NAMALWA (cell line): ENCODE results near the gene PTP4A2.
"Not testable (repeated sequence)": the region's sequence is repeated elsewhere in the genome, so short reads cannot be mapped to it uniquely, and the experiment has no call there.

Experiments
- DNase-seq: peaks from one replicate; pipeline ENCODE4 v3.0.0-alpha.2; 2015; ENCODE audit warnings: low spot score

PTP4A2 gene

DNA sequence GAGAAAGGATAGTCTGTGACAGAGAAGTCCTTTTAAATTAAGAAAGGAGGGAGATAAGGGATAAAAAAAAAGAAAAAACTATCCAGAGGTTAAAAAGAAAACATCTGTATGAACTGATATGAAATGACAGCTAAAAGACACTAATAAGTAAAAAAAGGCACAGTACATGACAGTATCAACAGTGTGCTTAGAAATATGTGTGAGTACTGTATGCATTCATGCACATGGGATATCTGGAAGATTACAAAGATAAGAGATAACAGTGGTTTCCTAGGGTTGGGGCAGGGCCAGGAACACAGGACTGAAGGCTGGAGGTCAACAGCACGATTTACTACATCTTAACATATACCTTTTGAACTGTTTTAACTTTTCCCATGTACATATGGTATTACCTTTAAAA is 13.3 kb downstream of the PTP4A2 start:
- no peak for DNase-seq

- no peak for DNase-seq
These were observed 14.2 kb downstream of the PTP4A2 start for GRCh38 chr1:31923901-31924535.

DNA sequence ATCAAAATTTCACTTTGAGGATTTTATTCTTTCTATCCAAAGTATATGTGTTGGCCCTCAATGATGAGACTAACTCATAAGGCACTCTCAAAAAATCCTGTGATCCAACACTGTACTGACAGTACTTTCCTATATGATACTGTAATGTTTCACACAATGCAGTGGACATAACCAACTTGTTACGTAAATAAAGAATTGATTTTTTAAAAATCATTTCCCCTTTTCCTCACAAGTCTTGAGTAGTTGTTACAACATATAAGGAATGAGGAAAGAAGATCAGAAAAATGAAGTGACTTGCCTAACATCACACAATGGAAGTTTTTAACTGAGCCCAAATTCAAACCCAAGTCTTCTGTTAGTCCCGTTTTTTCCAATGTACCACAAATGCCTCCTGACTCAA is 17.2 kb downstream of the PTP4A2 start:
- DNase-seq = no peak

- DNase-seq = no peak
These were observed 18.6 kb downstream of the PTP4A2 start for GRCh38 chr1:31919591-31919990.

GRCh38 chr1:31915438-31915837 is 22.7 kb downstream of the PTP4A2 start:
- no peak for DNase-seq

DNA sequence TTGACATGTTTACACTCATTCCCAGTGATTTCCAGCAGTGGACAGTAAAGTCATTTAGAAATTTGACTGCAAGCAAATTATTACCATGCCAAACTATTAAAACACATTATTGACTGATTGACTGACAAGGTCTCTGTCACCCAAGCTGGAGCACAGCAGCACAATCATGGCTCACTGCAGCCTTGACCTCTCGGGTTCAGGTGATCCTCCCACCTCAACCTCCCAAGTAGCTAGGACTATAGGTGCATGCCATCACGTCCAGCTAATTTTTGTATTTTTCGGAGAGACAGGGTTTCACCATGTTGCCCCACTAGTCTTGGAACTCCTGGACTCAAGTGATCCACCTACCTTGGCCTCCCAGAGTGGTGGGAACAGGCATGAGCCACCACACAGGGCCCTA is 24.2 kb downstream of the PTP4A2 start:
- DNase-seq = no peak

- DNase-seq = no peak
These were observed 25.3 kb downstream of the PTP4A2 start for GRCh38 chr1:31912839-31913239.

DNA sequence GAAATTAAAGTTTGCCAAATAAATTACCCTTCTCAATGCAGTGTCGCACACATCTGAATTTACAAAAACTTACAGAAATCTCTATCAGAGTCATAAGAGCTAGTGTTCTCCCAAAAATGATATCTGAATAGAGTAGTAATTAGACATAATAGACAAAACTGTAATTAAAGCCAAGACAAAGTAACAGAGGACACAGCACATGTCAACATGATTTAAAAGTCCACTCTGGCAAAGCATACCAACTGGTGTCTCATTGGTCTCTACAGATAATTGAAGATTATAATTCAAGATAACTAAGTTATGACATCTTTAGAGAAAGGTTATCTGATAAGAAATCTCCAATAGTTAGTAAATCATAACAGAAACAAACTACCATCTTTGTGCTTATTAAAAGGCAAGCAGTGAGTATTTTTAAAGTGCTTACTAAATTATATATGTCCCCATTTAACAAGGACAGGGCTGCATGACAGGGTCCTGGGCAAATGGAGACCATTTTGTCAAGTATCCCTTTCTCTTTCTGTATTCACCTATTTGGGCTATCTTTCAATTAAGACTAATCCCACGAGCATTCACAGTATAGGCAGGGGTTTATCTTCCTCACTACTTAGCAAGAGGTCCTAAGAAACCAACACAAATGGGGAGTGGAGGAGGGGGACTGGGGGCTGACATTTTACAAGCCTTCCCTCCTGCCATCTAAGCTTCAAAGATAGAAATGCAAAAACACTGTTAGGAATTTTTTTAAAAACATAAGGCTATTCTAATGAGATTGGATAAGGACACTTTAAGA is 26.0 kb downstream of the PTP4A2 start:
- DNase-seq = no peak

- DNase-seq = no peak
These were observed 27.2 kb downstream of the PTP4A2 start for GRCh38 chr1:31910933-31911332.

DNA sequence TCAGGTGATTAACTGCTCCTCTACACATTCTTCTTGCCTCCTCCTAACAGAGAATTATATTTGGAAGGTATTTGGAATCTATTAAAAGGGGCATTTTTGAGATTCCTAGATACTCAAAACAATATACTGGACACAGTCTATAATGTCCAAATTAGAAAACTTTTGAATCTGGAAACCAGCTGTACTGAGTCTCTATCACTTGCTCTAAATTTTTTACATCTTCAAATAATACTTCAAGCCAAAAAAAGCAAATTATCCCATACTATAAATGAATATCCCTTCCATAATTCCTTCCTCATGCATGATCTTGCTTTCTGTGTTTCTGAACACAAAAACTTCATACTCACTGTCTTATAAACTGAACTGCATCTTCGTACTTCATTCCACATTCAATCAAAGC is 28.5 kb downstream of the PTP4A2 start:
- no peak for DNase-seq

- DNase-seq = no peak
These were observed 31.6 kb downstream of the PTP4A2 start for GRCh38 chr1:31906557-31906956.

GRCh38 chr1:31905681-31906080 is 32.5 kb downstream of the PTP4A2 start:
- no peak for DNase-seq

DNA sequence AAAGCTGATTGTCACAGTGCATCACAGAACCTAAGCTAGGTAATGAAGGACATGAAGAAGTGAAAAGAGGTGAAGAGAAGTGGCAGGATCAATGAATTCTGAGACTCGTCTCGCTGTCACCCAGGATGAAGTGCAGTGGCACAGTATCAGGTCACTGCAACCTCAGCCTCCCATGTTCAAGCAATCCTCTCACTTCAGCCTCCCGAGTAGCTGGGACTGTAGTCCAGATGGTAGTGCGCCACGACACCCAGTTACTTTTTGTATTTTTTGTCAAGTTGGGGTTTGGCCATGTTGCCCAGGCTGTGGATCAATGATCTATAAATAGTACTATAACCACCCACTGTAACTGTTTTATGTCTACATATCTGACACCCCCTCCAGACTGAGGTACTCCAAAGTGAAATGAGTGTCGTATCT is 33.1 kb downstream of the PTP4A2 start:
- no peak for DNase-seq

- peak; percentile 23 for DNase-seq
These were observed 33.7 kb downstream of the PTP4A2 start for GRCh38 chr1:31904339-31905092.

- DNase-seq = peak; percentile 45
These were observed 35.7 kb downstream of the PTP4A2 start for GRCh38 chr1:31902510-31902860.

DNA sequence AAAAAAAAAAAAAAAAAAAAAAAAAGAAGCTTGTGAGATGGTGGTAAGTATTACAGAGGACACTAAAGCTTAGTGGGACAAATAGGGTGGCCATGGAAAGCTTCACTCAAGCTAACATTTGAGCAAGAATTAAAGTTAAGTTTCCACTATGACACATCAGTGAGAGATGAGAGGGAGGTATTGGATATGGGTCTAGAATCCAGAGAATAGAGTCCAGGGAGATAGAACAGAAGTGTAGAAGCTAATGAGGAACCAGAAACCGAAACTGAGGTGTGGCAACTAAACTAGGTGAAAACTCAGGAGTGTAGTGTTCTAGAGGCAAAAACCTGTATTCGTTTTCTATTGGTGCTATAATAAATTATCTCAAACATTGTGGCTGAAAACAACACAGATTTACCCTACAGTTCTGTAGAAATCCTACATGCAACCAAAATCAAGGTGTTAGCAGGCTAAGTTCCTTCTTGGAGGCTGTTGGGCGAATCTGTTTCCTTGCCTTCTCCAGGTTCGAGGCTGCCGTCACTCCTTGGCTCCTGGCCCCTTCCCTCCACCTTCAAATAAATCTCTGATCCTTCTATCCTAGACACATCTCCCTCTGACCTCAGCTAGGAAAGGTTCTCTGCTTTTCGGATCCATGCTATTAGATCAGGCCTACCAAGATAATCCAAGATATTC is 36.2 kb downstream of the PTP4A2 start:
- DNase-seq = peak; percentile 61

GRCh38 chr1:31900790-31901189 is 37.4 kb downstream of the PTP4A2 start:
- DNase-seq = no peak

- DNase-seq = no peak
These were observed 40.6 kb downstream of the PTP4A2 start for GRCh38 chr1:31897526-31898100.

- DNase-seq = not testable (repeated sequence)
These were observed 42.5 kb downstream of the PTP4A2 start for GRCh38 chr1:31895474-31896198.

DNA sequence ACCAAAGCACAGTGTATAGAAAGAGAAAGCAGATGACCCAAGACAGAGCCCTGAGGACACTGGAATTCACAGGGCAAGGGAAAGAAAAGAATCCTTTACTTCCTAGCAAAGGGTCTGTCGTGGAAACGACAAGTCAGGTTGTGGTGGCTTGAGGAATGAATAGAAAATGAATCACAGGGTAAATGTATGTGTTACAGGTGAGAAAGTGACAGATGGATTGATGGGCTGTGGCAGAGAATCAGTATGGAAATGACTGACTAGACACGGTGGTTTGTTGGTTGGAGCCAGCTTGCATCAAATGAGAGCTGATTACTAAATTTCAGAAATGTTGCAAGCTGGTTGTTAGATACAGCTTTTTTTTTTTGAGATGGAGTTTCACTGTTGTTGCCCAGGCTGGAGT is 46.9 kb downstream of the PTP4A2 start:
- DNase-seq = no peak

DNA sequence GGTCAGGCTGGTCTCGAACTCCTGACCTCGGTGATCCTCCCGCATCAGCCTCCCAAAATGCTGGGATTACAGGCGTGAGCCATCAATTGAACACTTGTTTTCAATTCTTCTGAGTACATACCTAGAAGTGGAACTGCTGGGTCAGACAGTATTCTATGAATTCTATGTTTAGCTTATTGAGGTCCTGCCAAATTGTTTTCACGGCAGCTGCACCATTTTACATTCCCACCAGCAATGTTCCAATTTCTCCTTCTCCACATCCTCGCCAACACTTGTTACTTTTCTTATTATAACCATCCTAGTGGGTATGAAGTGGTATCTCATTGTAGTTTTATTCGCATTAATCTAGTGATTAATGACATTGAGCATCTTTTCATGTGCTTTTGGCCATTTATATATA is 49.9 kb downstream of the PTP4A2 start:
- no peak for DNase-seq

DNA sequence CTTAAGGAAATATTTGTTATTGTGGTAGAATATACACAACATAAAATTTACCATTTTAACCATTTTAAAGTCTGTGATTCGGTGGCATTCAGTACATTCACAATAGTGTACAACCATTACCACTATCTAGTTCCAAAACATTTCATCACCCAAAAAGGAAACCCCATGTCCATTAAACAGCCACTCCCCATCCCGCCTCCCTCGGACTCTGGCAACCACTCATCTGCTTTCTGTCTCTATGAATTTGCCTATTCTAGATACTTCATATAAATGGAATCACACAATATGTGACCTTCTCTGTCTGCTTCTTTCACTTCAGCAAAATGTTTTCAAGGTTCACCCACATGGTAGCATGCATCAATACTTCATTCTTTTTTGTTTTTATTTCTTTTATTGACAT is 51.3 kb downstream of the PTP4A2 start:
- DNase-seq = peak; percentile 63
